Measurements from ENCODE around the gene SCARB2.
A peak's percentile ranks its signal among the peaks of the same experiment; 100 is the strongest.

Gene SCARB2

DNA sequence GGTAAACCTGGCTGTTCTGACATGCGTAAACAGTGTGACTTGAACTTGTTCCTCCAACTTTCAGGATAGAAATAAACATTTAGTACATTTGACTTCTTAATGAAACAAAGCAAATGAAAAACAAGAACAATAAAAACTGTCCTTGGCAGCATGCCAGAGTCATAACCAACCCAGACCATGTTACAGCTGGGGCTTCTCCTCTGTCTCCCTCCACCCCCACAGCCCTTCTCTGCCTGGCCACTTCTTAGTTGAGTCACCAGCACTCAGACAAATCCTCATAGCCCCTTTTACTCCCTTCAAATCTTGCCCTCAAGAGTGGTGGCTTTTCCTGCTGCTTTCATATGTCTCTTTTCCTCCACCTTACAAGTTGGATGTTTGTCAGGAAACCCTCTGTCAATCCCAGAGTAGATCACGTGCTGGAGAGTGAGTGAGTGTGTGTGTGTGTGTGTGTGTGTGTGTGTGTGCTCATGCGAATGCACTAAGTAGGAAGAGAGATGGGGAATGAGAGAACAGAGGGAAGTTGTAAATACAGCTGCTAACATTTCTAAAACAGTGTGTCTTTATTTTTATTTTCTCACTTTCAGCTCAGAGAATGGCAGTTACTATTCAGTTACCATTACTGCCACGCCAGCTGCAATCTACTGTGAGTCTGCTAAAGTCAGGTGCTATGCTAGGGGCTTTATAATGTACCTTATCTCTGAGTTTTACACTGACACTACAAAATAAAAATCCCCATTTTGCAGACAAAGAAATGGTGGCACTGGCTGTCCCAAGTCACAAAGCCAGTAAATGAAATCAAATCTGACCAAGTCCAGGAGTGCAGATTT lies 15.0 kb downstream of the SCARB2 start:
- peak; percentile 65 for DNase-seq

GRCh38 chr4:76197971-76198410 lies 15.6 kb downstream of the SCARB2 start:
- DNase-seq, result peak; percentile 63

- DNase-seq, result no peak
Observed at GRCh38 chr4:76197031-76197743, 16.4 kb downstream of the SCARB2 start.

- DNase-seq, result no peak
Observed at GRCh38 chr4:76196376-76196775, 17.2 kb downstream of the SCARB2 start.

GRCh38 chr4:76195326-76195725 lies 18.3 kb downstream of the SCARB2 start:
- DNase-seq, result no peak

GRCh38 chr4:76194325-76194724 lies 19.3 kb downstream of the SCARB2 start:
- DNase-seq, result no peak

- no peak for DNase-seq
Observed at GRCh38 chr4:76192236-76192635, 21.4 kb downstream of the SCARB2 start.

- DNase-seq, result no peak
Observed at GRCh38 chr4:76188557-76188956, 25.1 kb downstream of the SCARB2 start.

DNA sequence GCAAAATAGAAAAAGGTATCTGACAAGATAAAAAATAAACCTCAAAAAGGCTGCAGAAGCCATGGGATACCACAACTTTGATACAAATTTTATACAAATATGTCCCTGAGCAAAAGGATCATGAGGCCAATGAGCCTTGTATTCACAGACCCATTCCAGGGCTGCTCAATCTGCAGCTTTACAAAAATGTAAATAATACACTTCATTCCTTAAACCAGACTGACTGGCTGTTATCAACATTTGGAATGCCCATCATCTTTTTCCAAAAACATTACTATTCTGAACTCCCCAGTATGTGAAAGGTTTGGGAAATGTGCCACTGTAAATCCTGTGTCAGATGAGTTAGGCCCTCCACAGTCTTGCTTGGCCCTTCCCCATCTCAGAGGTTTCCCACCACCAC lies 25.5 kb downstream of the SCARB2 start:
- no peak for DNase-seq

DNA sequence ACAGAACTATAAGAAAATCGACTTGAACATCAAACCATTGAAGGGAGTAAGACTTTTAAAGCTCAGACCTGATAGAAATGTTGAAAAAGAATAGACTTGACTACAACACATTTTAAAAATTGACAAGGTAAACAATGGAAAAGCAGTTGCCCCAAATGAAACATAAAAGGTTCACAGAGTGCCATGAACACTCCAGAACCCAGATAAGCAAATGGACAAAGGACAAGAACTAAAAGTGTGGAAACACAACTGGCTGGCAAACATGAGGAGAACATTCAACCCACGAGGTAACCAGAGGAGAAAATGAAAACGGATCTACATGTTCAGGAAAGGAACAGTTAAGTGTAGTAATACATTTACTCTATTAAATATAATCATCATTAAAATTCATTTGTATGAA lies 26.5 kb downstream of the SCARB2 start:
- no peak for DNase-seq

DNA sequence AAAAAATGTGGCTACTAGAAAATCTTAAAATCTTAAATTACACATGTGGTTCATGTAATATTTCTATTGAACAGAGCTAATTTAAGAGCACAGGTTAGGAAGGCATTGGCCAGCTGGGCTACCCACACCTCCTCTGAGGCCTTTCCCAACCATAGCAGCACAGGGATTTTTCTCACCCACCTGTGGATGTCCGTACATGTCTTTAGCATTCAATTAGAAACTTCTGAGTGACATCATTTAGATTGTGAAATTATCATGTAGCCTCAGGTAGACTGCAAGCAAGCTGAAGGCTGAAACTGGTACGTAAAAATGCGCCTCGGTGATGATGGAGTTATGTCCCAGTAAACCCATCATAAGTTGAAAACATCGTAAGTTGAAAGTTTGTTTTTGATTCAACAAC lies 31.2 kb downstream of the SCARB2 start:
- DNase-seq, result no peak

- peak; percentile 77 for DNase-seq
Observed at GRCh38 chr4:76179398-76180318, 34.0 kb downstream of the SCARB2 start.

DNA sequence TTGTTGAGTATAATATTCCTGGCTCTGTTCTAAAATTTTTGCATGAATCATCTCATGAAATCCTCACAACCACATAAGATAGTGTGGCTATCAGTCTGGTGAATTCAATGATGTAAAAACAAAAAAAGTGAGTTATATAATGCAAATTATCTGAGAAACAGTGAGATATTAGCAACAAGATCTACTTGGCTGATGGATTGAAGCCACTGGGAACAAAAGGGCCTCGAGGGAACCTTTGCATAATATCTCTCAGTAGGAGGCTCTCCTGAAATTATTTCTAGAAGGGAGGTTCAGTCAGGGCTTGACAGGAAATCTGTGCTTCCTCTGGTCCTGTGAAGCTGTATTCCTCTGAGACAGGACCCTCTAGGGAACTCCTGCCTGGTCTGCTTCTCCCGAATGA lies 35.3 kb downstream of the SCARB2 start:
- DNase-seq, result no peak

DNA sequence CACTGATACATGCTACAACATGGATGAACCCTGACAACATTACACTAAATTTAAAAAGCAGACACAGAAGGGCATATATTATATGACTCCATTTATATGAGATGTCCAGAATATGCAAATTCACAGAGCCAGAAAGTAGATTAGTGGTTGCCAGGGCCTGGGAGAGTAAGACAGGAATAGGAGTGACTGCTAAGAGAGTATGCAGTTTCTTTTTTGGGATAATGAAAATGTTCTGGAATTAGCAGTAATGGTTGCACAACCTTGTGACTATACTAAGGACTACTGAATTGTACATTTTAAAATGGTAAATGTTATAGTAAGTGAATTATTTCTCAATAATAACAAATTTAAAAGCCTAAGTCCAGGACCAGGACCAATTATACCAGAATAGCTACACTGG lies 35.9 kb downstream of the SCARB2 start:
- no peak for DNase-seq

GRCh38 chr4:76175336-76175735 lies 38.3 kb downstream of the SCARB2 start:
- DNase-seq, result no peak

DNA sequence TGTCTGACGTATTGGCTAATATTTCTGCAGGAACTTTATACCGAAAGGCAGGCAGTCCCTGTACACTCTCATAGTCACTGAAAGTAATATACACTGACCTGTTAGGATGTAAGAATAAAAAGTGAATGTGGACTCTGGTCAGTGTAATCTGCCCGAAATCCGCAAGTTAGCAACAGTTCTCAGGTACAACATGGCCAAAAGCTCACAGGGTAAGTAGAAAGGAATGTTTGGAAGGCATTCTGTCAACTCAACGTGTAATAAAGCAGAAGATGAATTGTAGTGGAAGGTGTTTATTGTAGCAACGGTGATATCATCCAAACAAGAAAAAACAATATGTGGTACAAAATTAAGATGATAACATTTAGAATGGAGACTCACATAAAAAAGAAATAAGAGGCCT lies 39.4 kb downstream of the SCARB2 start:
- DNase-seq, result no peak

GRCh38 chr4:76168688-76169087 lies 44.9 kb downstream of the SCARB2 start:
- DNase-seq, result no peak

DNA sequence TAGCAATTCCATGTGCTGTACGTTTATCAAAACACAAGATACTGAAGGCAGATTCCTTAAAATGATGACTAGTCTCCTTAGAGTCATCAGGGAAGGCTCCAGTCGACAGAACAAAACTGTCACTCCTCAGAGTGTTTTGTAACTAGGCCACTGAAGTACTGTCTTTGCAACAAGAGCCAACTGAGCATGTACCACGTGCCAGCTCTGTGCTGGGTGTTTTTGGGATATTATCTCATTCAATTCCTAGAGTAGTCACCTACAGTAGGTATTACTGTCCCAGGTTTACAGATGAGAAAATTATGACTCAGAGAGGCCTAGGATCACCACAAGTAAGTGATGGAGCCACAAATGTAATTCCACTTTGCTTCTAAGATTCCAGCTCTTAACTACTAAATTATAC lies 47.1 kb downstream of the SCARB2 start:
- no peak for DNase-seq

GRCh38 chr4:76160355-76160754 lies 53.3 kb downstream of the SCARB2 start:
- no peak for DNase-seq

DNA sequence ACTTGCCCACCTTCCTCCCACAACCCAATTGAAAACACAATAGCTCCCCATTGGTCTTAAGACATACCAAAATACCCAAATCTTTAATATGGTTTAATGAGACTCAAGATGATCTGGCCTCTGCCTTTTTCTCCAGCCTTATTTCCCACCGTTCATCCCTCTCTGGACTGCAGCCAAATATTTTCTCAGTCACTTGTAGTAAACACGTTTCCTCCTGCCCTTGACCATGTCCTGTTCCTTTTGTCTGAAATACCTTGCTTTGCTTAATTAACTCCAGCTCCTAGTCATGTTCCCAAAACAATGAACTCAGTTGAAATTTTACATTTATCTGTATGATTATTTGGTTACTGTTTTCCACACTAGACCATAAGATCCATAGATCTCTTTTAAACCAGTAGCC lies 57.0 kb downstream of the SCARB2 start:
- DNase-seq, result no peak

- no peak for DNase-seq
Observed at GRCh38 chr4:76155979-76156378, 57.6 kb downstream of the SCARB2 start.

DNA sequence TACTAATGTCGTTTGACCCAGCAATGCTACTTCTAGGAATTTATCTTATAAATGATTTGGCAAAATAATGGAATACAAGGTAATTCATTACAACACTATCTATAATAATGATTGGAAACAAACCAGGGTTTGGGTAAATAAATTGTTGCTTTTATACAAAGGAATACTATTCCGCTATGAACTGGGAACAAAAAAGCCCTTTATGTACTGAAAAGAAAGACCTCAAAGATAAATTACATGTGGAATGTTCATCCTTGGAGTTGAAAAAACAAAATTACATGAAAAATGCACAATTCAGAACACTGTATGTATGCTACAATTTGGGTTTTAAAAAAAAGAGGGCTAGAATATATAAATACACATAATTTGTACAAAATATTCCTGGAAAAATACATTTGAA lies 60.3 kb downstream of the SCARB2 start:
- no peak for DNase-seq

DNA sequence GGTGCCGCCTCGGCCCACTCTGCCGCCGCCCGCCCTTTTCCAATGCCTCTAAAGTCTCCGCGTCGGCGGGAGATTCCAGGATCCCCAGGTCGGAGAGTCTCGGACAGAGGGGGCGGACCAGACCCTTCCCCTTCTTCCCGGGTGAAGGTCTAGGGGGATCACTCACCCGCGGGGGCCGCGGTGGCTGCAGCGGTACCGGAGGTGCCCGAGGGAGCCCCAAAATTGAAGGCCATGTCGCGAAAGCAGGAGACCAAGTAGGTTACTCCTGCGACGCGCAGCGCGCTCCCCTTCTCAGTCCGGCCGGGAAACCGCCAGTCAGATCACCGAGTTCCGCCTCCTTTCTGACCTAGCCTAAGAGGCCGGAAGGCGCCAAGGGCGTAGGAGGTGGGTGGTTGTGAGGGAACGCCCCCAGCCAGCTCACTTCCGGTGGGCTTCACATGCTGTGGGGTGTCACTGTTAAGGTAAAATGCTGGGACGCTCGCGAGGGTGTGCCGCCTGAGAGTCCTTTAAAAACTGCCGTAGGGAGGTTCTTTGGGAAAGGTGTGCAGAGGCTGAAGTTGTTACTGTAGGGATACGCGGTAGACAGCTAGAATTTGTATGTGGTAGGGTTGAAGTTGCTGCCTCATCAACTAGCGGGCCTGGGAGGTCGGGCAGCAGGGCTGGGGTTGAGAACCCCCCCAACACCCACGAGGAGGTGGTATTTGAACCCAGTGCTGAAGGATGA lies 65.3 kb downstream of the SCARB2 start, which contains the start of gene NUP54:
Gene NUP54, minus strand, starts transcription at position 256 of the 724 bp plus-strand sequence. Its CDS starts 23 bp downstream, at position 233.
- peak; percentile 98 for DNase-seq
